ENCODE measurements around the gene INO80C.

GRCh38 chr18:35431374-35431741, 66.4 kb downstream of the INO80C start:
- TF ChIP-seq EZH2 (IDR thresholded peaks at IDR 0.05; ENCODE audit: insufficient read depth, low read length) = no peak
- TF ChIP-seq CTCF (IDR thresholded peaks at IDR 0.05; ENCODE audit: insufficient read depth, low read depth, low read length) = no peak

All from astrocyte (in vitro differentiated cells and primary cell).